Natural killer cell (primary cell): Measurements from ENCODE around the gene RAX2. TPM values are rescaled to one million over a fixed set of nuclear protein-coding genes. Genes with fewer than 3 reads are reported as not detected.
A peak's percentile ranks its signal among the peaks of the same experiment; 100 is the strongest.
"Not testable (repeated sequence)": the region's sequence is repeated elsewhere in the genome, so short reads cannot be mapped to it uniquely, and the experiment has no call there.

ENCODE experiments used
- ATAC-seq, 3 donors: fragments of 150-1000 bp in 2 of 3; fragments of 200-7000 bp in 1 of 3; cut with Tn5 transposase; 1 replicate in 1 of 3; 2 replicates in 2 of 3; pipeline ENCODE4 v1.10.0; 2021; ENCODE audit warnings: mild to moderate bottlenecking in 2 of 3, moderate library complexity in 2 of 3
- DNase-seq, 2 donors: peaks; one replicate each; pipeline versions ENCODE4 v3.0.0 to v3.0.0-alpha.2; 2013 to 2021; ENCODE audit warnings: mixed read lengths in 1 of 2
- H3K27ac ChIP-seq: one replicate; pipeline ENCODE4 v1.5.1; 2013; ENCODE audit warnings: mild to moderate bottlenecking, low read length
- H3K27me3 ChIP-seq: one replicate; pipeline ENCODE4 v1.6.1; 2013; ENCODE audit warnings: low read length; ENCODE audit not compliant: control insufficient read depth, insufficient read depth
- H3K36me3 ChIP-seq: one replicate; pipeline ENCODE4 v1.6.1; 2013; ENCODE audit warnings: low read length; ENCODE audit not compliant: control insufficient read depth, insufficient read depth
- H3K4me1 ChIP-seq: one replicate; pipeline ENCODE4 v1.6.1; 2013; ENCODE audit warnings: low read length; ENCODE audit not compliant: control insufficient read depth, insufficient read depth
- H3K4me3 ChIP-seq: one replicate; pipeline ENCODE4 v1.5.1; 2013; ENCODE audit warnings: low read length
- H3K9me3 ChIP-seq: one replicate; pipeline ENCODE4 v1.6.1; 2013; ENCODE audit warnings: low read length; ENCODE audit not compliant: control insufficient read depth, insufficient read depth
- H3K27ac Mint-ChIP-seq, 2 donors: one replicate each; pipeline ENCODE4 v1.8.0; 2022; ENCODE audit warnings: mild to moderate bottlenecking in 2 of 2, mixed read lengths in 2 of 2, moderate library complexity in 1 of 2
- H3K27me3 Mint-ChIP-seq, 2 donors: one replicate each; pipeline ENCODE4 v1.8.0; 2022; ENCODE audit warnings: low read depth in 2 of 2, mixed read lengths in 2 of 2
- H3K36me3 Mint-ChIP-seq: one replicate; pipeline ENCODE4 v1.8.0; 2022; ENCODE audit warnings: mixed read lengths
- H3K4me1 Mint-ChIP-seq, 2 donors: one replicate each; pipeline ENCODE4 v1.8.0; 2022; ENCODE audit warnings: mixed read lengths in 2 of 2
- H3K4me3 Mint-ChIP-seq: one replicate; pipeline ENCODE4 v1.8.0; 2022; ENCODE audit warnings: mild to moderate bottlenecking, moderate library complexity, mixed read lengths
- H3K9me3 Mint-ChIP-seq, 2 donors: one replicate each; pipeline ENCODE4 v1.8.0; 2022; ENCODE audit warnings: mixed read lengths in 2 of 2
- WGBS: methylation state at CpG from one replicate; pipeline ENCODE4 v1.1.7; 2013; ENCODE audit warnings: missing lambda C conversion rate; ENCODE audit not compliant: insufficient coverage; 5-methylcytosine and 5-hydroxymethylcytosine counted together
- intact Hi-C: fragments of 100-400 bp; cut with micrococcal nuclease; formaldehyde crosslinking; loops from one replicate; pipeline ENCODE4 v1.14.2; 2022
- total RNA-seq, 4 donors: library from RNA; stranded (reverse); fragments of 120-200 nt in 1 of 4; gene quantifications; one replicate each; pipeline versions ENCODE4 v1.2.3 to v1.2.4, GENCODE V29; 2013 to 2022
- TF ChIP-seq, protein P1 (sequence below): fragments of 200-600 bp; IDR thresholded peaks from one replicate; pipeline ENCODE4 v1.8.0; 2022; ENCODE audit warnings: antibody characterized with exemption

Gene RAX2
- total RNA-seq, 3 donors from 2014 or later (not counting 1 experiment from before 2014, with no cell fraction given), result not detected

DNA sequence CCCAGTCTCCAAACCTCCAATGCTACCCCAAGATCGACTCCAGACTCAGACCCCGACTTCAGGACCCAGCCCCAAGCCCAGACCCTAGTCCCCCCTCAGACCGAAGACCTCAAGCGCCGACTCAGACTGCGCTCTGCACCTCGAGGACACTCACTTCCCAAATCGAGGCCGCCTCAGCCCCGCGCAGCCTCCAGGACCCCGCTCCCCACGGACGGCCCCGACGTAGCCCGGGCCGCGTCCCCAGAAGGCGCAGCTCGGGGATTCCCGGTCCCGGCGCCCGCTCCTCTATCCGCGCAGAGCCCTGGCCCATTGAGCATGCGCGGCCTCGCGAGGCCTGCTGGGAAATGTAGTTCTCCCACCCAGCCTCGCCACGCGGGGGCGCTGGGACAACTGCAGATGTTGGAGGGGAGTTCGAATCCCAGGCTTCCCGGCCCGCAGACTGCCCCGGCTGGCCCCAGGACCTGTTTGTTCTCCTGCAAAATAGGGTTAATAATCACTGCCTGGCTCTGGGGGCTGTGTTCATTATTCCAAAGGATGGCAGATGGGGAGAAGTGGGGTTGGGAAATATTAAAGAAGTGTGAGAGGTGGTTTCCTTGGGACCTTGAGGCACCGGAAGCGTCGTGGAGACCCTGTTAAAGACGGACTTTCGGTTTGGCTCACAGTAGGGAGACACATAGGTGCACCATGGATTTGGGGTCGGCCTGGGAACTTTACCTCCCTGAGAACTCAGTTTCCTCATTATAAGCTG, 10.5 kb downstream of the RAX2 start, which contains the start of gene APBA3:
TSS of gene APBA3 (minus strand) at position 311 of the 748 bp plus-strand sequence. CDS start 1,428 bp downstream, outside the sequence.
- intact Hi-C loops, result loop anchor here (1.0 to 2.0 kb wide), 3 partner anchors 51 to 727 kb away; no protein-coding TSS in a partner anchor
- ATAC-seq (peak; percentile 52 to 69 (median 59)), DNase-seq (peak; percentile 95 to 98)
- 3% methylated on average over 45 of the region's 45 CpGs for WGBS
- H3K9me3 Mint-ChIP-seq, result no peaks in the 10 kb centered on the region
- TF ChIP-seq, protein P1, sequence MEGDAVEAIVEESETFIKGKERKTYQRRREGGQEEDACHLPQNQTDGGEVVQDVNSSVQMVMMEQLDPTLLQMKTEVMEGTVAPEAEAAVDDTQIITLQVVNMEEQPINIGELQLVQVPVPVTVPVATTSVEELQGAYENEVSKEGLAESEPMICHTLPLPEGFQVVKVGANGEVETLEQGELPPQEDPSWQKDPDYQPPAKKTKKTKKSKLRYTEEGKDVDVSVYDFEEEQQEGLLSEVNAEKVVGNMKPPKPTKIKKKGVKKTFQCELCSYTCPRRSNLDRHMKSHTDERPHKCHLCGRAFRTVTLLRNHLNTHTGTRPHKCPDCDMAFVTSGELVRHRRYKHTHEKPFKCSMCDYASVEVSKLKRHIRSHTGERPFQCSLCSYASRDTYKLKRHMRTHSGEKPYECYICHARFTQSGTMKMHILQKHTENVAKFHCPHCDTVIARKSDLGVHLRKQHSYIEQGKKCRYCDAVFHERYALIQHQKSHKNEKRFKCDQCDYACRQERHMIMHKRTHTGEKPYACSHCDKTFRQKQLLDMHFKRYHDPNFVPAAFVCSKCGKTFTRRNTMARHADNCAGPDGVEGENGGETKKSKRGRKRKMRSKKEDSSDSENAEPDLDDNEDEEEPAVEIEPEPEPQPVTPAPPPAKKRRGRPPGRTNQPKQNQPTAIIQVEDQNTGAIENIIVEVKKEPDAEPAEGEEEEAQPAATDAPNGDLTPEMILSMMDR, result peak; percentile 66
- no peaks in the 10 kb centered on the region for H3K27me3 Mint-ChIP-seq
- H3K4me3 Mint-ChIP-seq, result peak within 1 kb of the TSS; percentile 96
- H3K9me3 ChIP-seq, result no peaks in the 10 kb centered on the region
- H3K36me3 Mint-ChIP-seq, result no peaks in the 10 kb centered on the region
- peak within 1 kb of the TSS; percentile 99 to 100 for H3K27ac Mint-ChIP-seq
- H3K4me1 ChIP-seq, result peaks cover 41% of the 10 kb centered on the region
- peaks cover 24% of the 10 kb centered on the region for H3K36me3 ChIP-seq
- H3K4me1 Mint-ChIP-seq, result peaks cover 27 to 31% of the 10 kb centered on the region in 2 donors
- no peaks in the 10 kb centered on the region for H3K27me3 ChIP-seq
- peak within 1 kb of the TSS; percentile 97 for H3K27ac ChIP-seq
- peak within 1 kb of the TSS; percentile 100 for H3K4me3 ChIP-seq

DNA sequence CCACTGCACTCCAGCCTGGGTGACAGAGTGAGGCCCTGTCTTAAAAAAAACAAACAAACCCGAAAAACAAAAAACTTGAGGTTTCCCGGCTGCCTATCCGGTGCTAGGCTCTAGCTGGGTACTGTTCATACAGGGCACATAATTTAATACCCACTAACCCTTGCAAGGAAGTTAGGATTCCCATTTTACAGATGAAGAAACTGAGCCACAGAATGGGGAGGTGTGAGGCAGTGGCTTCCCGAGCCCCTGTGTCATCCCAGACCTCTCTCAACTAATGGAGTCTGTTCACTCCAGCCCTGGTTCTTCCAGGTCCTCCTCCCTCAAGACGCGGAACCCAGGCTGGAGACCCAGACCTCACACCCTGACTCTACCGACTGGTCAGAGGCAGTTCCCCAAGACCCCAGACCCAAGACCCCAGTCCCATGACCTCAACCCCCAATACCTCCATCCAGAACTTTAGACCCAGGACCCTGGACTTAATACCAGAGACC, 11.1 kb downstream of the RAX2 start:
- Histone ChIP-seq H3K27ac (peak overlapping the region; percentile 97), H3K4me1 (peaks cover 41% of the 10 kb centered on the region), H3K9me3 (no peaks in the 10 kb centered on the region), H3K27me3 (no peaks in the 10 kb centered on the region), H3K4me3 (peak overlapping the region; percentile 100), H3K36me3 (peaks cover 21% of the 10 kb centered on the region)
- Mint-ChIP-seq H3K9me3 (no peaks in the 10 kb centered on the region), H3K4me3 (peak overlapping the region; percentile 96), H3K27ac (peak overlapping the region; percentile 99 to 100), H3K4me1 (peaks cover 26 to 27% of the 10 kb centered on the region in 2 donors), H3K36me3 (no peaks in the 10 kb centered on the region), H3K27me3 (no peaks in the 10 kb centered on the region)
- ATAC-seq, result no peak
- intact Hi-C loops, result no loop called here
- DNase-seq, result peak in 1 of 2 donors; percentile 62
- 38% methylated on average over 7 of the region's 7 CpGs for WGBS
- TF ChIP-seq, protein P1, result no peak

DNA sequence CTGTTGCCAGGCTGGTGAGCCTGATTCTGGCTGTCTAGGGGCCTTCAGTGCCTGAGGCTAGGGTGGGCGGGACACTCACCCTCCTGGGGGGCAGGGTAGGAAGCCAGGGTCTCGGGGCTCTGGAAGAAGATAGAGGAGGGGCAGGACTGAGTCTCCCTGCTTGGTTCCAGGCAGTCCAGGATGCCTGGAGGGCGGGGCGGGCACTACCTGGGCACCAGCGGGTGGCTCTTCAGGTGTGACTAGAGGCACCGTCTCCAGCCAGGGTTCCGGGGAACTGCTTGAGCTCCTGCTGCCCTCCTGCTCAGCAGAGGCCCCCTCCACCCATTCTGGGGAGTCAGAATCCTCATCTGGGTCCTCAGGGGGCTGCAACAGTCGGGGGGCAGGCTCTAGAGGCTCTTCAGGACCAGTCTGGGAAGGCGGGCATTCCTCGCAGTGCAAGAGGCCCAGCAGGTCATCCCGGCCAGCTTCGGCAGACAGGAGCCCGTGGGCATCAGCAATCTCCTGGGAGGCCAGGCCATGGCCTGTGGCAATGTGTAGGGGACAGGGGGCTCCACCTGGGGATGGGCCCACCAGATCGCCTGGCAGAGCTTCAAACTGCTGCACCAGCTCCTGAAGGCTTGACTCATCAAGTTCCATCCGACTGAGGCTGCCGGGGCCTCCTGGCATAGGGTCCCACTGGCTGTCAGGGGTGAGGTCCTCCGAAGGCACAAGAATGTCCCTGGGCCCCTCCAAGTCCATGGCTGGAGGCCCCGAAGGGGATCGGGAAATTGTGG, 12.4 kb downstream of the RAX2 start:
- H3K9me3 Mint-ChIP-seq, result no peaks in the 10 kb centered on the region
- intact Hi-C loops, result no loop called here
- Histone ChIP-seq H3K9me3 (no peaks in the 10 kb centered on the region), H3K4me3 (no peak overlapping the region), H3K27ac (no peak overlapping the region), H3K4me1 (peaks cover 41% of the 10 kb centered on the region), H3K36me3 (peaks cover 19% of the 10 kb centered on the region), H3K27me3 (no peaks in the 10 kb centered on the region)
- ATAC-seq (no peak), DNase-seq (no peak)
- peaks cover 32 to 33% of the 10 kb centered on the region in 2 donors for H3K4me1 Mint-ChIP-seq
- TF ChIP-seq, protein P1, result no peak
- H3K36me3 Mint-ChIP-seq, result no peaks in the 10 kb centered on the region
- WGBS, result 97% methylated on average over 19 of the region's 19 CpGs
- peak overlapping the region; percentile 21 for H3K4me3 Mint-ChIP-seq
- H3K27me3 Mint-ChIP-seq, result no peaks in the 10 kb centered on the region
- peak overlapping the region in 1 of 2 donors; percentile 100 for H3K27ac Mint-ChIP-seq

DNA sequence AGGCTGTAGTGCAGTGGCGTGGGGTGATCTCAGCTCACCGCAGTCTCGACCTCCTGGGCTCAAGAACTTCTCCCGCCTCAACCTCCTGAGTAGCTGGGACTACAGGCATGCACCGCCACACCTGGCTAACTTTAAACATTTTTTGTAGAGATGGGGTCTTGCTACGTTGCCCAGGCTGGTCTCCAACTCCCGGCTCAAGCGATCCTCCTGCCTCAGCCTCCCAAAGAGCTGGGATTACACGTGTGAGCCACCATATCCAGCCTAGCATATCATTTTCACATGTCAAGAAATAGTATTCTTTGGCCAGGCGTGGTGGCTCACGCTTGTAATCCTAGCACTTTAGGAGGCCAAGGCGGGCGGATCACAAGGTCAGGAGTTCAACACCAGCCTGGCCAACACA, 13.7 kb downstream of the RAX2 start:
- H3K36me3 ChIP-seq, result peaks cover 22% of the 10 kb centered on the region
- H3K27ac Mint-ChIP-seq, H3K9me3 ChIP-seq, H3K27ac ChIP-seq, H3K4me3 ChIP-seq, intact Hi-C loops, DNase-seq, H3K27me3 ChIP-seq, H3K9me3 Mint-ChIP-seq, H3K36me3 Mint-ChIP-seq, H3K27me3 Mint-ChIP-seq, H3K4me3 Mint-ChIP-seq, ATAC-seq: not testable (repeated sequence)
- H3K4me1 Mint-ChIP-seq, result peaks cover 32% of the 10 kb centered on the region in 2 donors
- WGBS, result 98% methylated on average over 12 of the region's 13 CpGs
- H3K4me1 ChIP-seq, result peaks cover 38% of the 10 kb centered on the region

DNA sequence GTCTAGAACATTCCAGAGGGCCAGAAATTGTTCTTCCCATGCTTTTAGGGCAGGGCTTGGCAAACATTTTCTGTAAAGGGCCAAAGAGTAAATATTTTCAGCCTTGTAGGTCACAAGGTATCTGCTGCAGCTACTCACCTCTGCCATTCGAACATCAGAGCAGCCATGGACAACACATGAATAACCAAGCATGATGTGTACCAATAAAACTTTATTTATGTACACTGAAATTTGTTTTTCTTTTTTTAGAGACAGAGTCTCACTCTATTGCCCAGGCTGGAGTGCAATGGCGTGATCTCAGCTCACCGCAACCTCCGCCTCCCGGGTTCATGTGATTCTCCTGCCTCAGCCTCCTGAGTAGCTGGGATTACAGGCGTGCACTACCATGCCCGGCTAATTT, 14.3 kb downstream of the RAX2 start:
- intact Hi-C loops, H3K27ac ChIP-seq, H3K9me3 Mint-ChIP-seq, H3K27me3 ChIP-seq, H3K36me3 Mint-ChIP-seq, H3K4me3 ChIP-seq, ATAC-seq, H3K27me3 Mint-ChIP-seq, H3K4me3 Mint-ChIP-seq, H3K9me3 ChIP-seq, H3K27ac Mint-ChIP-seq, DNase-seq: not testable (repeated sequence)
- WGBS, result 97% methylated on average over 7 of the region's 7 CpGs
- Histone ChIP-seq H3K36me3 (peaks cover 27% of the 10 kb centered on the region), H3K4me1 (peaks cover 33% of the 10 kb centered on the region)
- H3K4me1 Mint-ChIP-seq, result peaks cover 26 to 28% of the 10 kb centered on the region in 2 donors
